ENCODE measurements around the gene PTK7. TPM values are rescaled to one million over a fixed set of nuclear protein-coding genes. Genes with fewer than 3 reads are reported as not detected.

The PTK7 gene
- total RNA-seq, 1 donor from 2014 or later = 4.3 TPM

- intact Hi-C loops (cut with micrococcal nuclease) = no loop called here
Measured at GRCh38 chr6:43082806-43083655, 6.9 kb downstream of the PTK7 start.

GRCh38 chr6:43086022-43086658 is 10.0 kb downstream of the PTK7 start:
- Mint-ChIP-seq H3K36me3 (ENCODE audit: low read depth) (no peaks in the 10 kb centered on the region), H3K4me1 (peaks cover 6% of the 10 kb centered on the region), H3K9me3 (no peaks in the 10 kb centered on the region), H3K4me3 (no peak overlapping the region), H3K27me3 (peaks cover 3% of the 10 kb centered on the region), H3K27ac (no peak overlapping the region)
- DNase-seq = no peak
- intact Hi-C loops (cut with micrococcal nuclease) = no loop called here

More at GRCh38 chr6:43082806-43083655, 6.9 kb downstream of the PTK7 start:
- no peak for DNase-seq
- H3K9me3 Mint-ChIP-seq = no peaks in the 10 kb centered on the region
- no peak overlapping the region for H3K27ac Mint-ChIP-seq
- peaks cover 20% of the 10 kb centered on the region for H3K27me3 Mint-ChIP-seq
- no peaks in the 10 kb centered on the region for H3K36me3 Mint-ChIP-seq (ENCODE audit: low read depth)
- H3K4me3 Mint-ChIP-seq = no peak overlapping the region
- H3K4me1 Mint-ChIP-seq = peaks cover 6% of the 10 kb centered on the region

GRCh38 chr6:43088654-43089056 is 12.5 kb downstream of the PTK7 start:
- H3K27ac Mint-ChIP-seq = no peak overlapping the region
- H3K4me1 Mint-ChIP-seq = peaks cover 13% of the 10 kb centered on the region

GRCh38 chr6:43089467-43089866 is 13.4 kb downstream of the PTK7 start:
- H3K4me3 Mint-ChIP-seq = no peak overlapping the region
- intact Hi-C loops (cut with micrococcal nuclease) = no loop called here
- H3K9me3 Mint-ChIP-seq = no peaks in the 10 kb centered on the region
- peaks cover 17% of the 10 kb centered on the region for H3K4me1 Mint-ChIP-seq
- H3K27ac Mint-ChIP-seq = no peak overlapping the region
- H3K27me3 Mint-ChIP-seq = peaks cover 1% of the 10 kb centered on the region
- H3K36me3 Mint-ChIP-seq (ENCODE audit: low read depth) = no peaks in the 10 kb centered on the region
- DNase-seq = no peak

More at GRCh38 chr6:43088654-43089056, 12.5 kb downstream of the PTK7 start:
- DNase-seq = no peak
- Mint-ChIP-seq H3K4me3 (no peak overlapping the region), H3K36me3 (ENCODE audit: low read depth) (no peaks in the 10 kb centered on the region), H3K27me3 (peaks cover 3% of the 10 kb centered on the region), H3K9me3 (no peaks in the 10 kb centered on the region)
- intact Hi-C loops (cut with micrococcal nuclease) = no loop called here

GRCh38 chr6:43089874-43090558 is 13.9 kb downstream of the PTK7 start:
- Mint-ChIP-seq H3K9me3 (no peaks in the 10 kb centered on the region), H3K27ac (peak overlapping the region; percentile 20), H3K36me3 (ENCODE audit: low read depth) (no peaks in the 10 kb centered on the region), H3K4me3 (no peak overlapping the region), H3K4me1 (peaks cover 17% of the 10 kb centered on the region), H3K27me3 (no peaks in the 10 kb centered on the region)
- DNase-seq = no peak
- intact Hi-C loops (cut with micrococcal nuclease) = no loop called here

- intact Hi-C loops (cut with micrococcal nuclease) = no loop called here
- no peaks in the 10 kb centered on the region for H3K36me3 Mint-ChIP-seq (ENCODE audit: low read depth)
- DNase-seq = no peak
- H3K4me1 Mint-ChIP-seq = peaks cover 17% of the 10 kb centered on the region
- no peak overlapping the region for H3K27ac Mint-ChIP-seq
- no peaks in the 10 kb centered on the region for H3K27me3 Mint-ChIP-seq
- no peak overlapping the region for H3K4me3 Mint-ChIP-seq
- no peaks in the 10 kb centered on the region for H3K9me3 Mint-ChIP-seq
Measured at GRCh38 chr6:43090559-43090956, 14.4 kb downstream of the PTK7 start.

GRCh38 chr6:43091020-43091419 is 14.9 kb downstream of the PTK7 start:
- no peak for DNase-seq
- peaks cover 15% of the 10 kb centered on the region for H3K4me1 Mint-ChIP-seq
- intact Hi-C loops (cut with micrococcal nuclease) = no loop called here
- no peaks in the 10 kb centered on the region for H3K36me3 Mint-ChIP-seq (ENCODE audit: low read depth)
- H3K4me3 Mint-ChIP-seq = no peak overlapping the region
- no peaks in the 10 kb centered on the region for H3K9me3 Mint-ChIP-seq
- H3K27me3 Mint-ChIP-seq = no peaks in the 10 kb centered on the region
- no peak overlapping the region for H3K27ac Mint-ChIP-seq

- DNase-seq = no peak
- peaks cover 11% of the 10 kb centered on the region for H3K4me1 Mint-ChIP-seq
- no peak overlapping the region for H3K27ac Mint-ChIP-seq
- no peaks in the 10 kb centered on the region for H3K9me3 Mint-ChIP-seq
- no peaks in the 10 kb centered on the region for H3K36me3 Mint-ChIP-seq (ENCODE audit: low read depth)
- H3K4me3 Mint-ChIP-seq = no peak overlapping the region
- intact Hi-C loops (cut with micrococcal nuclease) = no loop called here
- H3K27me3 Mint-ChIP-seq = no peaks in the 10 kb centered on the region
Measured at GRCh38 chr6:43091436-43091991, 15.4 kb downstream of the PTK7 start.

GRCh38 chr6:43092635-43093034 is 16.5 kb downstream of the PTK7 start:
- Mint-ChIP-seq H3K4me1 (peaks cover 11% of the 10 kb centered on the region), H3K27ac (no peak overlapping the region)

GRCh38 chr6:43093436-43094289 is 17.5 kb downstream of the PTK7 start:
- no peak for DNase-seq
- Mint-ChIP-seq H3K27me3 (no peaks in the 10 kb centered on the region), H3K4me1 (peaks cover 11% of the 10 kb centered on the region), H3K9me3 (no peaks in the 10 kb centered on the region), H3K36me3 (ENCODE audit: low read depth) (no peaks in the 10 kb centered on the region), H3K4me3 (peak overlapping the region; percentile 55), H3K27ac (no peak overlapping the region)
- intact Hi-C loops (cut with micrococcal nuclease) = no loop called here

More at GRCh38 chr6:43092635-43093034, 16.5 kb downstream of the PTK7 start:
- no peak for DNase-seq
- H3K36me3 Mint-ChIP-seq (ENCODE audit: low read depth) = no peaks in the 10 kb centered on the region
- no peaks in the 10 kb centered on the region for H3K9me3 Mint-ChIP-seq
- H3K27me3 Mint-ChIP-seq = no peaks in the 10 kb centered on the region
- intact Hi-C loops (cut with micrococcal nuclease) = no loop called here
- no peak overlapping the region for H3K4me3 Mint-ChIP-seq

- Mint-ChIP-seq H3K36me3 (ENCODE audit: low read depth) (no peaks in the 10 kb centered on the region), H3K4me3 (no peak overlapping the region), H3K9me3 (no peaks in the 10 kb centered on the region), H3K27ac (no peak overlapping the region), H3K27me3 (no peaks in the 10 kb centered on the region), H3K4me1 (peaks cover 11% of the 10 kb centered on the region)
- intact Hi-C loops (cut with micrococcal nuclease) = no loop called here
- DNase-seq = no peak
Measured at GRCh38 chr6:43095939-43096338, 19.8 kb downstream of the PTK7 start.

GRCh38 chr6:43096451-43097097 is 20.5 kb downstream of the PTK7 start:
- Mint-ChIP-seq H3K36me3 (ENCODE audit: low read depth) (no peaks in the 10 kb centered on the region), H3K4me3 (no peak overlapping the region), H3K9me3 (no peaks in the 10 kb centered on the region), H3K27ac (no peak overlapping the region), H3K27me3 (no peaks in the 10 kb centered on the region), H3K4me1 (peaks cover 11% of the 10 kb centered on the region)
- intact Hi-C loops (cut with micrococcal nuclease) = no loop called here
- DNase-seq = no peak

- Mint-ChIP-seq H3K27me3 (no peaks in the 10 kb centered on the region), H3K36me3 (ENCODE audit: low read depth) (no peaks in the 10 kb centered on the region), H3K9me3 (no peaks in the 10 kb centered on the region), H3K27ac (no peak overlapping the region), H3K4me3 (no peak overlapping the region), H3K4me1 (peaks cover 11% of the 10 kb centered on the region)
- DNase-seq = no peak
- intact Hi-C loops (cut with micrococcal nuclease) = no loop called here
Measured at GRCh38 chr6:43097098-43097489, 21.0 kb downstream of the PTK7 start.
